Colonic mucosa (tissue), 4 donors: ENCODE results near the gene AGBL1. TPM values are rescaled to one million over a fixed set of nuclear protein-coding genes. Genes with fewer than 3 reads are reported as not detected.

Source experiments
- DNase-seq: peaks from one replicate; pipeline ENCODE4 v3.0.0-alpha.2; 2020
- H3K27ac ChIP-seq: fragments of 200-600 bp; one replicate; pipeline ENCODE4 v1.8.0; 2021
- H3K27me3 ChIP-seq: fragments of 200-600 bp; one replicate; pipeline ENCODE4 v1.8.0; 2021
- H3K36me3 ChIP-seq: fragments of 200-600 bp; one replicate; pipeline ENCODE4 v1.8.0; 2021
- H3K4me1 ChIP-seq: fragments of 200-600 bp; one replicate; pipeline ENCODE4 v1.8.0; 2021; ENCODE audit warnings: mild to moderate bottlenecking
- H3K4me3 ChIP-seq: fragments of 200-600 bp; one replicate; pipeline ENCODE4 v1.8.0; 2021
- H3K9ac ChIP-seq, 2 donors: one replicate each; pipeline ENCODE4 v1.7.0; 2013; ENCODE audit warnings: control low read depth in 2 of 2, low read depth in 2 of 2, low read length in 2 of 2
- H3K9me3 ChIP-seq: fragments of 200-600 bp; one replicate; pipeline ENCODE4 v1.8.0; 2021
- CTCF ChIP-seq: fragments of 200-600 bp; IDR thresholded peaks from one replicate; pipeline ENCODE4 v1.8.0; 2022; ENCODE audit warnings: antibody characterized with exemption, mild to moderate bottlenecking
- intact Hi-C: fragments of 100-400 bp; cut with DNase I; formaldehyde crosslinking; loops from one replicate; pipeline ENCODE4 v1.14.1; 2022
- total RNA-seq, 2 donors: library from RNA; stranded (reverse); fragmentation: NEBNext Ultra II Directional in 1 of 2; extraction: Animal tissue kit (Norgen Biotek cat#: 25700) in 1 of 2; gene quantifications; one replicate each; pipeline ENCODE4 v1.2.1, GENCODE V29; 2021
- donor health status: healthy.
- donor health status: DM: no; HTN: no; CAD: no.
- donor health status: DM: no; HTN: no; CAD: no.

Gene AGBL1
- total RNA-seq, 2 donors from 2014 or later, result 0.10 to 0.24 TPM

GRCh38 chr15:86553108-86553507, 473.4 kb downstream of the AGBL1 start:
- H3K9ac ChIP-seq, result no peak overlapping the region
- no peak for TF ChIP-seq CTCF
- no peak overlapping the region for H3K4me3 ChIP-seq
- H3K9me3 ChIP-seq, result no peaks in the 10 kb centered on the region
- DNase-seq, result no peak
- H3K36me3 ChIP-seq, result no peaks in the 10 kb centered on the region
- H3K27ac ChIP-seq, result no peak overlapping the region
- H3K4me1 ChIP-seq, result no peaks in the 10 kb centered on the region
- intact Hi-C loops, result no loop called here
- no peaks in the 10 kb centered on the region for H3K27me3 ChIP-seq

- no peak for TF ChIP-seq CTCF
- Histone ChIP-seq H3K9ac (no peak overlapping the region), H3K9me3 (no peaks in the 10 kb centered on the region), H3K27me3 (no peaks in the 10 kb centered on the region), H3K4me3 (no peak overlapping the region), H3K4me1 (no peaks in the 10 kb centered on the region), H3K27ac (no peak overlapping the region), H3K36me3 (no peaks in the 10 kb centered on the region)
- no peak for DNase-seq
- intact Hi-C loops, result no loop called here
These were observed 475.4 kb downstream of the AGBL1 start for GRCh38 chr15:86555098-86555497.

- H3K27ac ChIP-seq, result no peak overlapping the region
- H3K4me1 ChIP-seq, result no peaks in the 10 kb centered on the region
- no peaks in the 10 kb centered on the region for H3K9me3 ChIP-seq
- H3K9ac ChIP-seq, result no peak overlapping the region
- no peak overlapping the region for H3K4me3 ChIP-seq
- H3K36me3 ChIP-seq, result no peaks in the 10 kb centered on the region
- no peak for DNase-seq
- no peaks in the 10 kb centered on the region for H3K27me3 ChIP-seq
- intact Hi-C loops, result no loop called here
- TF ChIP-seq CTCF, result no peak
These were observed 476.3 kb downstream of the AGBL1 start for GRCh38 chr15:86555939-86556338.

GRCh38 chr15:86556396-86557017, 476.8 kb downstream of the AGBL1 start:
- Histone ChIP-seq H3K4me1 (no peaks in the 10 kb centered on the region), H3K4me3 (no peak overlapping the region), H3K9me3 (no peaks in the 10 kb centered on the region), H3K27ac (no peak overlapping the region), H3K9ac (no peak overlapping the region), H3K36me3 (no peaks in the 10 kb centered on the region), H3K27me3 (no peaks in the 10 kb centered on the region)
- TF ChIP-seq CTCF, result no peak
- intact Hi-C loops, result no loop called here
- no peak for DNase-seq

GRCh38 chr15:86557018-86557550, 477.4 kb downstream of the AGBL1 start:
- Histone ChIP-seq H3K27ac (no peak overlapping the region), H3K9ac (no peak overlapping the region), H3K36me3 (no peaks in the 10 kb centered on the region), H3K4me1 (no peaks in the 10 kb centered on the region), H3K4me3 (no peak overlapping the region), H3K27me3 (no peaks in the 10 kb centered on the region), H3K9me3 (no peaks in the 10 kb centered on the region)
- TF ChIP-seq CTCF, result no peak
- no peak for DNase-seq
- intact Hi-C loops, result no loop called here
